GM18520 (cell line): ENCODE results near the gene LRBA.
"Not testable (repeated sequence)": the region's sequence is repeated elsewhere in the genome, so short reads cannot be mapped to it uniquely, and the experiment has no call there.

Experiments used
- ATAC-seq: cut with Tn5 transposase; IDR thresholded peaks from one replicate; pipeline ENCODE4 v1.9.1; 2021; ENCODE audit not compliant: unreplicated experiment

Gene LRBA

GRCh38 chr4:151022586-151022985 is 7.5 kb upstream of the LRBA start:
- ATAC-seq: no peak

GRCh38 chr4:151021637-151022334 is 6.7 kb upstream of the LRBA start:
- ATAC-seq: no peak

- peak; percentile 70 for ATAC-seq
Observed at GRCh38 chr4:151015459-151016347, 619 bp upstream of the LRBA start.

GRCh38 chr4:151013944-151014343 is 1.1 kb downstream of the LRBA start:
- ATAC-seq: no peak

- ATAC-seq: no peak
Observed at GRCh38 chr4:151013491-151013890, 1.6 kb downstream of the LRBA start.

- ATAC-seq: no peak
Observed at GRCh38 chr4:151012820-151013219, 2.3 kb downstream of the LRBA start.

GRCh38 chr4:151012376-151012775 is 2.7 kb downstream of the LRBA start:
- ATAC-seq: no peak

- no peak for ATAC-seq
Observed at GRCh38 chr4:151004222-151004621, 10.9 kb downstream of the LRBA start.

- ATAC-seq: no peak
Observed at GRCh38 chr4:151000747-151001429, 14.2 kb downstream of the LRBA start.

- no peak for ATAC-seq
Observed at GRCh38 chr4:150999086-150999485, 16.0 kb downstream of the LRBA start.

GRCh38 chr4:150997141-150997540 is 17.9 kb downstream of the LRBA start:
- ATAC-seq: no peak

- ATAC-seq: no peak
Observed at GRCh38 chr4:150994721-150995120, 20.4 kb downstream of the LRBA start.

- ATAC-seq: not testable (repeated sequence)
Observed at GRCh38 chr4:150993577-150993976, 21.5 kb downstream of the LRBA start.

GRCh38 chr4:150990993-150991392 is 24.1 kb downstream of the LRBA start:
- ATAC-seq: no peak

- ATAC-seq: no peak
Observed at GRCh38 chr4:150990250-150990649, 24.8 kb downstream of the LRBA start.

GRCh38 chr4:150988238-150988637 is 26.8 kb downstream of the LRBA start:
- no peak for ATAC-seq

- no peak for ATAC-seq
Observed at GRCh38 chr4:150987204-150987603, 27.9 kb downstream of the LRBA start.

- ATAC-seq: no peak
Observed at GRCh38 chr4:150986085-150986484, 29.0 kb downstream of the LRBA start.

- ATAC-seq: no peak
Observed at GRCh38 chr4:150983851-150984250, 31.2 kb downstream of the LRBA start.

GRCh38 chr4:150982557-150983233 is 32.4 kb downstream of the LRBA start:
- no peak for ATAC-seq
